HEK293 (cell line): ENCODE data around the gene TMEM72.

Experiments
- CTCF ChIA-PET: fragments of 350-600 bp; formaldehyde crosslinking; extraction: SDS; loops from one replicate; lab custom pipeline; 2021; ENCODE audit warnings: antibody characterized with exemption; lab: Yijun Ruan, JAX
- POLR2A ChIA-PET: fragments of 300-600 bp; formaldehyde crosslinking; extraction: SDS; loops from one replicate; lab custom pipeline; 2020; ENCODE audit warnings: antibody characterized with exemption, inconsistent platforms; lab: Yijun Ruan, JAX
- H3K27ac ChIP-seq: fragments of 200-500 bp; sonication (Bioruptor generic); 2 replicates; pipeline ENCODE4 v1.5.1; 2014; ENCODE audit warnings: low read depth, low read length, control low read depth, inconsistent platforms; ENCODE audit errors: extremely low read depth
- H3K36me3 ChIP-seq, 2 experiments: fragments of 200-500 bp in 1 of 2; sonication (Bioruptor generic) in 1 of 2; 1 replicate in 1 of 2; 2 replicates in 1 of 2; pipeline ENCODE4 v1.5.1; 2014 to 2017; ENCODE audit warnings: inconsistent platforms in 2 of 2, low read length in 2 of 2; ENCODE audit not compliant: control insufficient read depth in 2 of 2, insufficient read depth in 1 of 2
- H3K4me1 ChIP-seq: fragments of 200-500 bp; sonication (Bioruptor generic); 2 replicates; pipeline ENCODE4 v1.5.1; 2014; ENCODE audit warnings: mild to moderate bottlenecking, low read length, inconsistent platforms; ENCODE audit not compliant: control insufficient read depth, insufficient read depth
- H3K4me3 ChIP-seq: 2 replicates; pipeline ENCODE4 v1.5.1; 2011; ENCODE audit warnings: low read depth, mild to moderate bottlenecking, control low read depth, low read length, moderate library complexity
- H3K9me3 ChIP-seq: fragments of 200-500 bp; sonication (Bioruptor generic); 2 replicates; pipeline ENCODE4 v1.5.1; 2014; ENCODE audit warnings: low read depth, low read length, inconsistent platforms; ENCODE audit not compliant: control insufficient read depth, insufficient read depth
- HOXA7 ChIP-seq: sonication (generic); formaldehyde crosslinking; IDR thresholded peaks from 2 replicates; pipeline ENCODE4 v1.8.1; 2022; ENCODE audit warnings: missing genetic modification reagents, borderline replicate concordance
- PRDM1 ChIP-seq: fragments of 450-650 bp; formaldehyde crosslinking; IDR thresholded peaks from 2 replicates; pipeline ENCODE4; 2016; ENCODE audit warnings: missing biosample characterization, missing genetic modification characterization
- SP7 ChIP-seq: fragments of 450-650 bp; formaldehyde crosslinking; IDR thresholded peaks from 2 replicates; pipeline ENCODE4 v1.5.1; 2016; ENCODE audit warnings: missing biosample characterization, missing genetic modification characterization
- TCF7L2 ChIP-seq: IDR thresholded peaks from 2 replicates; pipeline ENCODE4 v1.6.1; 2011; ENCODE audit warnings: low read depth, mild to moderate bottlenecking, inconsistent platforms, low read length, moderate library complexity, borderline replicate concordance
- ZBTB1 ChIP-seq: fragments of 450-650 bp; formaldehyde crosslinking; IDR thresholded peaks from 2 replicates; pipeline ENCODE4 v1.5.1; 2016; ENCODE audit warnings: missing biosample characterization, missing genetic modification characterization
- ZBTB26 ChIP-seq: fragments of 450-650 bp; formaldehyde crosslinking; optimal IDR thresholded peaks from 2 replicates; pipeline ENCODE3; 2016; ENCODE audit warnings: missing biosample characterization, mild to moderate bottlenecking, missing genetic modification characterization
- ZBTB48 ChIP-seq: fragments of 450-650 bp; formaldehyde crosslinking; IDR thresholded peaks from 2 replicates; pipeline ENCODE4 v1.5.1; 2016; ENCODE audit warnings: missing biosample characterization, missing genetic modification characterization
- ZFP3 ChIP-seq: fragments of 450-650 bp; formaldehyde crosslinking; IDR thresholded peaks from 2 replicates; pipeline ENCODE4 v1.5.1; 2016; ENCODE audit warnings: low read depth, missing biosample characterization, missing genetic modification characterization
- ZFP41 ChIP-seq: fragments of 450-650 bp; formaldehyde crosslinking; IDR thresholded peaks from 2 replicates; pipeline ENCODE4 v1.5.1; 2016; ENCODE audit warnings: missing biosample characterization, missing genetic modification characterization, borderline replicate concordance
- ZFP69B ChIP-seq: fragments of 450-650 bp; formaldehyde crosslinking; IDR thresholded peaks from 2 replicates; pipeline ENCODE4 v1.5.1; 2016; ENCODE audit warnings: missing biosample characterization, missing genetic modification characterization
- ZNF114 ChIP-seq: fragments of 450-650 bp; formaldehyde crosslinking; IDR thresholded peaks from 2 replicates; pipeline ENCODE4 v1.5.0; 2017; ENCODE audit warnings: missing biosample characterization, missing genetic modification characterization
- ZNF184 ChIP-seq: fragments of 450-650 bp; IDR thresholded peaks from 2 replicates; pipeline ENCODE4 v1.5.1; 2018; ENCODE audit warnings: missing biosample characterization, mild to moderate bottlenecking, missing genetic modification characterization
- ZNF239 ChIP-seq: fragments of 450-650 bp; formaldehyde crosslinking; IDR thresholded peaks from 2 replicates; pipeline ENCODE4 v1.5.1; 2016; ENCODE audit warnings: missing biosample characterization, missing genetic modification characterization
- ZNF324 ChIP-seq: fragments of 450-650 bp; formaldehyde crosslinking; IDR thresholded peaks from 2 replicates; pipeline ENCODE4 v1.5.1; 2016; ENCODE audit warnings: missing biosample characterization, missing genetic modification characterization
- ZNF362 ChIP-seq: fragments of 450-650 bp; formaldehyde crosslinking; IDR thresholded peaks from 2 replicates; pipeline ENCODE4 v1.5.1; 2016; ENCODE audit warnings: missing biosample characterization, missing genetic modification characterization
- ZNF394 ChIP-seq: fragments of 450-650 bp; formaldehyde crosslinking; IDR thresholded peaks from 2 replicates; pipeline ENCODE4 v1.5.1; 2016; ENCODE audit warnings: missing biosample characterization, missing genetic modification characterization, mild to moderate bottlenecking, moderate library complexity, borderline replicate concordance
- ZNF398 ChIP-seq: fragments of 450-650 bp; formaldehyde crosslinking; IDR thresholded peaks from 2 replicates; pipeline ENCODE4 v1.5.1; 2017; ENCODE audit warnings: missing biosample characterization, missing genetic modification characterization
- ZNF629 ChIP-seq: fragments of 450-650 bp; formaldehyde crosslinking; IDR thresholded peaks from 2 replicates; pipeline ENCODE4 v1.5.1; 2017; ENCODE audit warnings: missing biosample characterization, missing genetic modification characterization
- ZNF658 ChIP-seq: fragments of 450-650 bp; formaldehyde crosslinking; IDR thresholded peaks from 2 replicates; pipeline ENCODE4; 2016; ENCODE audit warnings: missing biosample characterization, missing genetic modification characterization
- ZSCAN30 ChIP-seq: fragments of 450-650 bp; IDR thresholded peaks from 2 replicates; pipeline ENCODE4 v1.5.1; 2018; ENCODE audit warnings: missing biosample characterization, mild to moderate bottlenecking, missing genetic modification characterization, moderate library complexity
- TF ChIP-seq, protein P1 (sequence below): fragments of 450-650 bp; formaldehyde crosslinking; IDR thresholded peaks from 2 replicates; pipeline ENCODE4 v1.5.1; 2016; ENCODE audit warnings: missing biosample characterization, missing genetic modification characterization
- TF ChIP-seq, protein P2 (sequence below): fragments of 450-650 bp; formaldehyde crosslinking; IDR thresholded peaks from 2 replicates; pipeline ENCODE4 v1.5.1; 2016; ENCODE audit warnings: missing biosample characterization, missing genetic modification characterization
- TF ChIP-seq, protein P3 (sequence below): fragments of 450-650 bp; formaldehyde crosslinking; IDR thresholded peaks from 2 replicates; pipeline ENCODE4 v1.5.0; 2017; ENCODE audit warnings: missing biosample characterization, missing genetic modification characterization, borderline replicate concordance
- TF ChIP-seq, protein P4 (sequence below): fragments of 450-650 bp; formaldehyde crosslinking; IDR thresholded peaks from 2 replicates; pipeline ENCODE4 v1.5.1; 2016; ENCODE audit warnings: missing biosample characterization, missing genetic modification characterization

Gene TMEM72

DNA sequence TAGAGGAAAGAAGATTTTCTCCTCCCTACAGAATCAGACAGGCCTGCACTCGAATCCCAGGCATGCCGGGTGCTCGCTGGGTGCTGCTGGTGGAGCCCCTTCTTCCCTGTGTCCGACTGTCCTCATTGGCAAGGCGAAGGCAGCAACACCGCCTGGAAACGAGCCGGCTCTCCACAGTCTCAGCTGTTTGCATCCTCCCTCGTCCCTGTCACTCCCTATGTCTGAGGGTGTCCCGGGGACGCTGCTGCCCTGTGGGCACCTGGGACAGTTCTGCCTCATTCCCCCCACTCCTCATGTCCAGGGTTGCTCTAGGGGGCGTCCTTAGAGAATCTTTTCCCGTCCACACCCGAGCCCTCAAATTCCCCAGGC is 31.6 kb upstream of the TMEM72 start:
- H3K4me1 ChIP-seq = no peaks in the 10 kb centered on the region
- no peak overlapping the region for H3K27ac ChIP-seq
- CTCF ChIA-PET = no interaction called here
- H3K4me3 ChIP-seq = no peak overlapping the region
- no peaks in the 10 kb centered on the region for H3K9me3 ChIP-seq
- POLR2A ChIA-PET = no interaction called here
- TF ChIP-seq ZNF658 = no peak
- TF ChIP-seq ZNF239 = no peak
- no peak for TF ChIP-seq ZBTB26 (tag by site-specific recombination)
- no peak for TF ChIP-seq ZNF362 (tag by site-specific recombination)
- H3K36me3 ChIP-seq = no peaks in the 10 kb centered on the region

- Histone ChIP-seq H3K4me1 (no peaks in the 10 kb centered on the region), H3K4me3 (no peak overlapping the region), H3K36me3 (no peaks in the 10 kb centered on the region), H3K9me3 (no peaks in the 10 kb centered on the region), H3K27ac (no peak overlapping the region)
- ChIA-PET POLR2A (no interaction called here), CTCF (no interaction called here)
- TF ChIP-seq ZFP41 (tag by site-specific recombination) (no peak), TCF7L2 (no peak), ZFP69B (tag by site-specific recombination) (no peak), HOXA7 (no peak), ZNF398 (tag by site-specific recombination) (no peak), ZNF629 (tag by site-specific recombination) (no peak), PRDM1 (tag by site-specific recombination) (no peak), ZBTB48 (no peak), ZNF114 (tag by site-specific recombination) (no peak), ZNF184 (tag by site-specific recombination) (no peak), ZNF324 (no peak), ZFP3 (no peak), ZBTB1 (tag by site-specific recombination) (no peak), ZSCAN30 (tag by site-specific recombination) (no peak), SP7 (tag by site-specific recombination) (no peak), ZNF394 (tag by site-specific recombination) (no peak)
- TF ChIP-seq, protein P1, sequence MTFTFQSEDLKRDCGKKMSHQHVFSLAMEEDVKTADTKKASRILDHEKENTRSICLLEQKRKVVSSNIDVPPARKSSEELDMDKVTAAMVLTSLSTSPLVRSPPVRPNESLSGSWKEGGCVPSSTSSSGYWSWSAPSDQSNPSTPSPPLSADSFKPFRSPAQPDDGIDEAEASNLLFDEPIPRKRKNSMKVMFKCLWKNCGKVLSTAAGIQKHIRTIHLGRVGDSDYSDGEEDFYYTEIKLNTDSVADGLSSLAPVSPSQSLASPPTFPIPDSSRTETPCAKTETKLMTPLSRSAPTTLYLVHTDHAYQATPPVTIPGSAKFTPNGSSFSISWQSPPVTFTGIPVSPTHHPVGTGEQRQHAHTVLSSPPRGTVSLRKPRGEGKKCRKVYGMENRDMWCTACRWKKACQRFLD (tag by site-specific recombination) = no peak
- TF ChIP-seq, protein P2, sequence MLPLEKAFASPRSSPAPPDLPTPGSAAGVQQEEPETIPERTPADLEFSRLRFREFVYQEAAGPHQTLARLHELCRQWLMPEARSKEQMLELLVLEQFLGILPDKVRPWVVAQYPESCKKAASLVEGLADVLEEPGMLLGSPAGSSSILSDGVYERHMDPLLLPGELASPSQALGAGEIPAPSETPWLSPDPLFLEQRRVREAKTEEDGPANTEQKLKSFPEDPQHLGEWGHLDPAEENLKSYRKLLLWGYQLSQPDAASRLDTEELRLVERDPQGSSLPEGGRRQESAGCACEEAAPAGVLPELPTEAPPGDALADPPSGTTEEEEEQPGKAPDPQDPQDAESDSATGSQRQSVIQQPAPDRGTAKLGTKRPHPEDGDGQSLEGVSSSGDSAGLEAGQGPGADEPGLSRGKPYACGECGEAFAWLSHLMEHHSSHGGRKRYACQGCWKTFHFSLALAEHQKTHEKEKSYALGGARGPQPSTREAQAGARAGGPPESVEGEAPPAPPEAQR (tag by site-specific recombination) = no peak
- TF ChIP-seq, protein P3, sequence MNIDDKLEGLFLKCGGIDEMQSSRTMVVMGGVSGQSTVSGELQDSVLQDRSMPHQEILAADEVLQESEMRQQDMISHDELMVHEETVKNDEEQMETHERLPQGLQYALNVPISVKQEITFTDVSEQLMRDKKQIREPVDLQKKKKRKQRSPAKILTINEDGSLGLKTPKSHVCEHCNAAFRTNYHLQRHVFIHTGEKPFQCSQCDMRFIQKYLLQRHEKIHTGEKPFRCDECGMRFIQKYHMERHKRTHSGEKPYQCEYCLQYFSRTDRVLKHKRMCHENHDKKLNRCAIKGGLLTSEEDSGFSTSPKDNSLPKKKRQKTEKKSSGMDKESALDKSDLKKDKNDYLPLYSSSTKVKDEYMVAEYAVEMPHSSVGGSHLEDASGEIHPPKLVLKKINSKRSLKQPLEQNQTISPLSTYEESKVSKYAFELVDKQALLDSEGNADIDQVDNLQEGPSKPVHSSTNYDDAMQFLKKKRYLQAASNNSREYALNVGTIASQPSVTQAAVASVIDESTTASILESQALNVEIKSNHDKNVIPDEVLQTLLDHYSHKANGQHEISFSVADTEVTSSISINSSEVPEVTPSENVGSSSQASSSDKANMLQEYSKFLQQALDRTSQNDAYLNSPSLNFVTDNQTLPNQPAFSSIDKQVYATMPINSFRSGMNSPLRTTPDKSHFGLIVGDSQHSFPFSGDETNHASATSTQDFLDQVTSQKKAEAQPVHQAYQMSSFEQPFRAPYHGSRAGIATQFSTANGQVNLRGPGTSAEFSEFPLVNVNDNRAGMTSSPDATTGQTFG (tag by site-specific recombination) = no peak
- TF ChIP-seq, protein P4, sequence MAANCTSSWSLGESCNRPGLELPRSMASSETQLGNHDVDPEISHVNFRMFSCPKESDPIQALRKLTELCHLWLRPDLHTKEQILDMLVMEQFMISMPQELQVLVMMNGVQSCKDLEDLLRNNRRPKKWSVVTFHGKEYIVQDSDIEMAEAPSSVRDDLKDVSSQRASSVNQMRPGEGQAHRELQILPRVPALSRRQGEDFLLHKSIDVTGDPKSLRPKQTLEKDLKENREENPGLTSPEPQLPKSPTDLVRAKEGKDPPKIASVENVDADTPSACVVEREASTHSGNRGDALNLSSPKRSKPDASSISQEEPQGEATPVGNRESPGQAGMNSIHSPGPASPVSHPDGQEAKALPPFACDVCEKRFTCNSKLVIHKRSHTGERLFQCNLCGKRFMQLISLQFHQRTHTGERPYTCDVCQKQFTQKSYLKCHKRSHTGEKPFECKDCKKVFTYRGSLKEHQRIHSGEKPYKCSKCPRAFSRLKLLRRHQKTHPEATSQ (tag by site-specific recombination) = no peak
These were observed 30.9 kb upstream of the TMEM72 start for GRCh38 chr10:44880090-44880715.
